Measurements from ENCODE around the gene CERK.

- TF ChIP-seq SIN3A (IDR thresholded peaks at IDR 0.05; ENCODE audit: borderline replicate concordance, insufficient read depth, low read length) (no peak), TAF1 (IDR thresholded peaks at IDR 0.05; ENCODE audit: borderline replicate concordance, insufficient read depth, low read length) (no peak), POLR2AphosphoS5 (IDR thresholded peaks at IDR 0.05; ENCODE audit: low read depth, low read length) (no peak), REST (IDR thresholded peaks at IDR 0.05; ENCODE audit: insufficient read depth in 1 of 2, low read depth in 2 of 2, low read length in 2 of 2) (no peak), FOXP2 (optimal IDR thresholded peaks at IDR 0.05; ENCODE audit: borderline replicate concordance, extremely low read depth, extremely low read length, insufficient read depth) (no peak)
Observed at GRCh38 chr22:46728470-46728869, 9.6 kb downstream of the CERK start.

Measured in PFSK-1 (cell line).